ENCODE results near the gene PGAM5. TPM values are rescaled to one million over a fixed set of nuclear protein-coding genes. Genes with fewer than 3 reads are reported as not detected.

The PGAM5 gene
- total and polyA plus RNA-seq, 9 of the 15 experiments (the other 6 are each of a cell fraction or from before 2014, with no cell fraction given), result 7.4 to 121 (median 69.5) TPM

- H3K9me1 ChIP-seq (ENCODE audit: control insufficient read depth, insufficient read depth, low read length), result no peaks in the 10 kb centered on the region
- H3K79me2 ChIP-seq (ENCODE audit: control insufficient read depth, insufficient read depth, low read length), result peaks cover 26% of the 10 kb centered on the region
- H3K4me1 ChIP-seq (replicated peaks in 1 of 2; ENCODE audit: control insufficient read depth in 2 of 2, insufficient read depth in 2 of 2, low read length in 2 of 2), result no peaks in the 10 kb centered on the region
- no peaks in the 10 kb centered on the region for H3K27me3 ChIP-seq (ENCODE audit: control insufficient read depth in 2 of 2, insufficient read depth in 2 of 2, low read length in 2 of 2)
- no peak overlapping the region for H2AFZ ChIP-seq (ENCODE audit: low read depth, low read length)
- H4K20me1 ChIP-seq (replicated peaks; ENCODE audit: control insufficient read depth, insufficient read depth, low read length), result peaks cover 8% of the 10 kb centered on the region; the same call in 1 of the 2 replicates
- POLR2A ChIA-PET, result interaction anchor here (1.0 kb wide), 1 partner anchor 10 kb away, joined by 4 read pairs; no protein-coding TSS in a partner anchor
- ATAC-seq (no peak), DNase-seq (ENCODE audit: extremely low read depth in 1 of 4, low spot score in 3 of 4) (no peak), FAIRE-seq (no peak)
- CTCF ChIA-PET (ENCODE audit: low intra/inter-chr PET ratio), result no interaction called here
- H3K4me2 ChIP-seq (ENCODE audit: insufficient read depth, low read length), result no peak overlapping the region
- WGBS (ENCODE audit: insufficient coverage, low coverage, missing lambda C conversion rate), result 95% methylated on average over 14 of the region's 14 CpGs
- H3K4me3 ChIP-seq, result no peak overlapping the region
- in situ Hi-C loops (cut with MboI) (no loop called here), intact Hi-C loops (cut with micrococcal nuclease) (no loop called here)
- no peak overlapping the region for H3K27ac ChIP-seq (ENCODE audit: extremely low read depth, low read depth, low read length)
- no TSS peak for BruUV-seq (replicated peaks)
- no peaks in the 10 kb centered on the region for H3K9me3 ChIP-seq (replicated peaks; ENCODE audit: control insufficient read depth, insufficient read depth, low read depth, low read length)
- H3K36me3 ChIP-seq (ENCODE audit: control insufficient read depth, insufficient read depth, low read length), result peaks cover 96% of the 10 kb centered on the region
- H3K9ac ChIP-seq (ENCODE audit: insufficient read depth in 1 of 2, low read depth in 2 of 2, low read length in 2 of 2), result no peak overlapping the region
- TF ChIP-seq ZNF133 (CRISPR knock-in tag; IDR thresholded peaks at IDR 0.05), result no peak
- TF ChIP-seq BRD9 (IDR thresholded peaks at IDR 0.05; ENCODE audit: low read depth, partially characterized antibody), result no peak
- no peak for TF ChIP-seq RBFOX2 (IDR thresholded peaks at IDR 0.05; ENCODE audit: low read depth, low read length)
- TF ChIP-seq ZNF134 (CRISPR knock-in tag; conservative IDR thresholded peaks at IDR 0.05), result no peak
- TF ChIP-seq MTA2 (IDR thresholded peaks at IDR 0.05; ENCODE audit: low read depth), result no peak
These were observed 34.7 kb upstream of the PGAM5 start for GRCh38 chr12:132675757-132676432.

DNA sequence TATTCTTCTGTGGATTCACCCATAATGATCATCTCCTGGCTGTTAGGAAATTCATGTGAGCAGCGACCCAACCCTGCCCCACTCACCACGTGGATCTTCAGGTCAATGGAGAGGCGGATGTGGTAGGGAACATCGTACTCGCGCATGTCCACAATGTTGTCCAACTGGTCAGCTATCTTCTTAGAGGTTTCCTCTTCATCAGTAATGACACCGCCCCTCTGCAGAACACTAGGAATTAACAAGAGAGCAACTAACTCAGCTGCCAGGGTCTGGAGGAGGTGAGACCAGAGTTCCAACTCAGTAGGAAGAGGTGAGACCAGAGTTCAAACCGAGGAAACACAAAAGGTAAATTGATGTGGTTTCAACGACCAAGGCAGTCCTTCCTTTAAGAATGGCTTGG lies 33.1 kb upstream of the PGAM5 start:
- ChIA-PET CTCF (ENCODE audit: low intra/inter-chr PET ratio) (no interaction called here), POLR2A (no interaction called here)
- H4K20me1 ChIP-seq (replicated peaks; ENCODE audit: control insufficient read depth, insufficient read depth, low read length), result peaks cover 8% of the 10 kb centered on the region; the same call in 1 of the 2 replicates
- no peaks in the 10 kb centered on the region for H3K9me3 ChIP-seq (replicated peaks; ENCODE audit: control insufficient read depth, insufficient read depth, low read depth, low read length)
- H3K27ac ChIP-seq (ENCODE audit: extremely low read depth, low read depth, low read length), result no peak overlapping the region
- H3K79me2 ChIP-seq (ENCODE audit: control insufficient read depth, insufficient read depth, low read length), result peaks cover 40% of the 10 kb centered on the region
- FAIRE-seq (no peak), ATAC-seq (no peak), DNase-seq (ENCODE audit: extremely low read depth in 1 of 4, low spot score in 3 of 4) (no peak)
- no peak overlapping the region for H3K9ac ChIP-seq (ENCODE audit: insufficient read depth in 1 of 2, low read depth in 2 of 2, low read length in 2 of 2)
- TF ChIP-seq MYC (IDR thresholded peaks at IDR 0.05; ENCODE audit: low read depth, low read length), result no peak
- no peak for TF ChIP-seq MYC (CRISPR knock-in tag; IDR thresholded peaks at IDR 0.05; ENCODE audit: borderline replicate concordance, low read depth)
- no peak for TF ChIP-seq ZNF707 (CRISPR knock-in tag; conservative IDR thresholded peaks at IDR 0.05)
- TF ChIP-seq, protein P1, sequence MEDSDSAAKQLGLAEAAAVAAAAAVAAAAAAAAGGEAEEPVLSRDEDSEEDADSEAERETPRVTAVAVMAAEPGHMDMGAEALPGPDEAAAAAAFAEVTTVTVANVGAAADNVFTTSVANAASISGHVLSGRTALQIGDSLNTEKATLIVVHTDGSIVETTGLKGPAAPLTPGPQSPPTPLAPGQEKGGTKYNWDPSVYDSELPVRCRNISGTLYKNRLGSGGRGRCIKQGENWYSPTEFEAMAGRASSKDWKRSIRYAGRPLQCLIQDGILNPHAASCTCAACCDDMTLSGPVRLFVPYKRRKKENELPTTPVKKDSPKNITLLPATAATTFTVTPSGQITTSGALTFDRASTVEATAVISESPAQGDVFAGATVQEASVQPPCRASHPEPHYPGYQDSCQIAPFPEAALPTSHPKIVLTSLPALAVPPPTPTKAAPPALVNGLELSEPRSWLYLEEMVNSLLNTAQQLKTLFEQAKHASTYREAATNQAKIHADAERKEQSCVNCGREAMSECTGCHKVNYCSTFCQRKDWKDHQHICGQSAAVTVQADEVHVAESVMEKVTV (CRISPR knock-in tag; IDR thresholded peaks at IDR 0.05), result no peak
- TF ChIP-seq PCBP2 (IDR thresholded peaks at IDR 0.05; ENCODE audit: low read depth, low read length, poor library complexity, severe bottlenecking), result no peak
- TF ChIP-seq PHF8 (IDR thresholded peaks at IDR 0.05; ENCODE audit: borderline replicate concordance, low read length), result no peak
- H3K36me3 ChIP-seq (ENCODE audit: control insufficient read depth, insufficient read depth, low read length), result peaks cover 91% of the 10 kb centered on the region
- H2AFZ ChIP-seq (ENCODE audit: low read depth, low read length), result no peak overlapping the region
- H3K4me1 ChIP-seq (replicated peaks in 1 of 2; ENCODE audit: control insufficient read depth in 2 of 2, insufficient read depth in 2 of 2, low read length in 2 of 2), result no peaks in the 10 kb centered on the region
- BruUV-seq (replicated peaks), result no TSS peak
- H3K9me1 ChIP-seq (ENCODE audit: control insufficient read depth, insufficient read depth, low read length), result no peaks in the 10 kb centered on the region
- H3K27me3 ChIP-seq (ENCODE audit: control insufficient read depth in 2 of 2, insufficient read depth in 2 of 2, low read length in 2 of 2), result no peaks in the 10 kb centered on the region
- in situ Hi-C loops (cut with MboI), result no loop called here
- no peak overlapping the region for H3K4me2 ChIP-seq (ENCODE audit: insufficient read depth, low read length)
- H3K4me3 ChIP-seq, result no peak overlapping the region
- intact Hi-C loops (cut with micrococcal nuclease), result no loop called here
- 93% methylated on average over 9 of the region's 9 CpGs for WGBS (ENCODE audit: insufficient coverage, low coverage, missing lambda C conversion rate)
